Thoracic aorta (tissue), 2 donors: ENCODE data around the gene SLC26A8. TPM values are rescaled to one million over a fixed set of nuclear protein-coding genes. Genes with fewer than 3 reads are reported as not detected.

Experiments used
- ATAC-seq: fragments of 150-250 bp; one replicate; pipeline ENCODE4 v1.8.0; 2017; ENCODE audit warnings: low read depth; ENCODE audit not compliant: insufficient number of reproducible peaks, low FRiP score
- DNase-seq: peaks from one replicate; pipeline ENCODE4 v3.0.0-alpha.2; 2020; ENCODE audit warnings: low spot score
- H3K27ac ChIP-seq, 2 donors: fragments of 200-600 bp; sonication (generic); 1 replicate in 1 of 2; 2 replicates in 1 of 2; pipeline ENCODE4 v1.5.1; 2016; ENCODE audit warnings: mild to moderate bottlenecking in 2 of 2, moderate library complexity in 2 of 2
- H3K27me3 ChIP-seq: fragments of 200-600 bp; sonication (generic); replicated peaks from 2 replicates; pipeline ENCODE4 v1.6.0; 2016; ENCODE audit warnings: mild to moderate bottlenecking; ENCODE audit not compliant: insufficient read depth
- H3K36me3 ChIP-seq: fragments of 200-600 bp; sonication (generic); one replicate; pipeline ENCODE4 v1.5.1; 2016
- H3K4me1 ChIP-seq, 2 donors: fragments of 200-600 bp; sonication (generic); 1 replicate in 1 of 2; 2 replicates in 1 of 2; pipeline versions ENCODE4 v1.5.1 to v1.6.0; 2016; ENCODE audit warnings: low read depth in 2 of 2, mild to moderate bottlenecking in 1 of 2; ENCODE audit not compliant: control insufficient read depth in 1 of 2
- H3K4me3 ChIP-seq: fragments of 200-600 bp; sonication (generic); 2 replicates; pipeline ENCODE4 v1.5.1; 2016; ENCODE audit warnings: mild to moderate bottlenecking
- H3K9me3 ChIP-seq: fragments of 200-600 bp; sonication (generic); 2 replicates; pipeline ENCODE4 v1.5.1; 2016
- CTCF ChIP-seq: fragments of 200-600 bp; sonication (generic); IDR thresholded peaks from one replicate; pipeline ENCODE4 v1.5.1; 2019; ENCODE audit warnings: antibody characterized with exemption
- total RNA-seq, 2 donors: library from RNA; depleted of rRNA; stranded (reverse); fragments of >200 nt; gene quantifications; one replicate each; pipeline versions ENCODE4 v1.1.0 to v1.2.3, GENCODE V29; 2016

Gene SLC26A8
- total RNA-seq, 2 donors from 2014 or later = 0.28 TPM; not detected in 1

GRCh38 chr6:36061236-36061635 lies 36.8 kb upstream of the SLC26A8 start:
- peaks cover 9 to 41% of the 10 kb centered on the region in 2 donors for H3K4me1 ChIP-seq
- ATAC-seq = no peak

GRCh38 chr6:36056178-36056577 lies 31.7 kb upstream of the SLC26A8 start:
- Histone ChIP-seq H3K4me3 (no peak overlapping the region), H3K9me3 (no peaks in the 10 kb centered on the region)

More at GRCh38 chr6:36061236-36061635, 36.8 kb upstream of the SLC26A8 start:
- TF ChIP-seq CTCF = no peak
- Histone ChIP-seq H3K9me3 (no peaks in the 10 kb centered on the region), H3K27me3 (no peaks in the 10 kb centered on the region), H3K27ac (no peak overlapping the region), H3K36me3 (peaks cover 7% of the 10 kb centered on the region), H3K4me3 (no peak overlapping the region)
- no peak for DNase-seq

GRCh38 chr6:36054956-36055355 lies 30.5 kb upstream of the SLC26A8 start:
- Histone ChIP-seq H3K36me3 (peaks cover 7% of the 10 kb centered on the region), H3K4me1 (peaks cover 13 to 49% of the 10 kb centered on the region in 2 donors), H3K9me3 (no peaks in the 10 kb centered on the region), H3K4me3 (no peak overlapping the region), H3K27me3 (no peaks in the 10 kb centered on the region), H3K27ac (no peak overlapping the region)
- no peak for ATAC-seq
- DNase-seq = no peak
- TF ChIP-seq CTCF = no peak

More at GRCh38 chr6:36056178-36056577, 31.7 kb upstream of the SLC26A8 start:
- no peak for TF ChIP-seq CTCF
- ATAC-seq (no peak), DNase-seq (no peak)
- H3K27me3 ChIP-seq = no peaks in the 10 kb centered on the region
- peaks cover 7% of the 10 kb centered on the region for H3K36me3 ChIP-seq
- H3K4me1 ChIP-seq = peaks cover 10 to 38% of the 10 kb centered on the region in 2 donors
- no peak overlapping the region for H3K27ac ChIP-seq

- no peaks in the 10 kb centered on the region for H3K27me3 ChIP-seq
- no peak for TF ChIP-seq CTCF
- H3K27ac ChIP-seq = no peak overlapping the region
- peaks cover 13 to 49% of the 10 kb centered on the region in 2 donors for H3K4me1 ChIP-seq
- no peak overlapping the region for H3K4me3 ChIP-seq
- no peak for DNase-seq
- no peak for ATAC-seq
- H3K9me3 ChIP-seq = no peaks in the 10 kb centered on the region
- peaks cover 2% of the 10 kb centered on the region for H3K36me3 ChIP-seq
These were observed 30.0 kb upstream of the SLC26A8 start for GRCh38 chr6:36054415-36054814.

GRCh38 chr6:36053878-36054277 lies 29.4 kb upstream of the SLC26A8 start:
- H3K4me3 ChIP-seq = no peak overlapping the region
- DNase-seq (no peak), ATAC-seq (no peak)
- H3K36me3 ChIP-seq = no peaks in the 10 kb centered on the region
- H3K4me1 ChIP-seq = peaks cover 13 to 54% of the 10 kb centered on the region in 2 donors
- TF ChIP-seq CTCF = no peak
- no peaks in the 10 kb centered on the region for H3K9me3 ChIP-seq
- no peaks in the 10 kb centered on the region for H3K27me3 ChIP-seq
- H3K27ac ChIP-seq = no peak overlapping the region
